ENCODE data around the gene AHDC1. TPM values are rescaled to one million over a fixed set of nuclear protein-coding genes. Genes with fewer than 3 reads are reported as not detected.

AHDC1 gene
- total RNA-seq, 1 experiment from 2014 or later = 33.7 TPM

GRCh38 chr1:27649306-27649635 is 45.3 kb upstream of the AHDC1 start:
- no peak overlapping the region for H2AFZ ChIP-seq (ENCODE audit: low read depth, low read length, poor library complexity, severe bottlenecking)
- ChIA-PET CTCF (interaction anchor here (1.1 kb wide), 2 partner anchors 14 to 20 kb away, joined by 3 to 5 read pairs; no protein-coding TSS in a partner anchor), POLR2A (no interaction called here), RAD21 (ENCODE audit: low non-redundant PET in 1 of 2, low total read pairs in 2 of 2, uncharacterized antibody in 2 of 2, unreplicated experiment in 2 of 2) (no interaction called here)
- TF ChIP-seq CBX3 (IDR thresholded peaks at IDR 0.05; ENCODE audit: low read depth) = no peak
- TF ChIP-seq MAX (IDR thresholded peaks at IDR 0.05) = no peak
- no peak for TF ChIP-seq JUND (IDR thresholded peaks at IDR 0.05)
- no peak overlapping the region for H3K4me3 ChIP-seq (replicated peaks in 1 of 2; ENCODE audit: low read depth in 1 of 2, low read length in 2 of 2)
- no peak overlapping the region for H3K4me2 ChIP-seq (ENCODE audit: low read length)
- H3K4me1 ChIP-seq (ENCODE audit: control insufficient read depth in 1 of 2, insufficient read depth in 2 of 2, low read length in 2 of 2) = peaks cover 16 to 33% of the 10 kb centered on the region in 2 experiments
- H3K9me2 ChIP-seq (ENCODE audit: insufficient read depth) = no peaks in the 10 kb centered on the region
- no peaks in the 10 kb centered on the region for H3K27me3 ChIP-seq (ENCODE audit: insufficient read depth, low read length)
- H3K36me3 ChIP-seq (ENCODE audit: control insufficient read depth in 1 of 2, insufficient read depth in 2 of 2, low read length in 2 of 2) = no peaks in the 10 kb centered on the region
- H3K9me3 ChIP-seq (ENCODE audit: control insufficient read depth in 1 of 2, insufficient read depth in 1 of 2, low read depth in 1 of 2, low read length in 2 of 2) = no peaks in the 10 kb centered on the region
- no peak overlapping the region for H3K27ac ChIP-seq (ENCODE audit: low read depth, low read length)
- ATAC-seq (no peak), DNase-seq (ENCODE audit: low read depth, low spot score) (no peak)
- no peaks in the 10 kb centered on the region for H4K20me1 ChIP-seq (ENCODE audit: insufficient read depth)
- H3K9ac ChIP-seq (ENCODE audit: low read length) = no peak overlapping the region
- BruUV-seq (replicated peaks) = no TSS peak
- intact Hi-C loops (cut with micrococcal nuclease) = no loop called here
- no peaks in the 10 kb centered on the region for H3K79me2 ChIP-seq (ENCODE audit: insufficient read depth, low read length)

DNA sequence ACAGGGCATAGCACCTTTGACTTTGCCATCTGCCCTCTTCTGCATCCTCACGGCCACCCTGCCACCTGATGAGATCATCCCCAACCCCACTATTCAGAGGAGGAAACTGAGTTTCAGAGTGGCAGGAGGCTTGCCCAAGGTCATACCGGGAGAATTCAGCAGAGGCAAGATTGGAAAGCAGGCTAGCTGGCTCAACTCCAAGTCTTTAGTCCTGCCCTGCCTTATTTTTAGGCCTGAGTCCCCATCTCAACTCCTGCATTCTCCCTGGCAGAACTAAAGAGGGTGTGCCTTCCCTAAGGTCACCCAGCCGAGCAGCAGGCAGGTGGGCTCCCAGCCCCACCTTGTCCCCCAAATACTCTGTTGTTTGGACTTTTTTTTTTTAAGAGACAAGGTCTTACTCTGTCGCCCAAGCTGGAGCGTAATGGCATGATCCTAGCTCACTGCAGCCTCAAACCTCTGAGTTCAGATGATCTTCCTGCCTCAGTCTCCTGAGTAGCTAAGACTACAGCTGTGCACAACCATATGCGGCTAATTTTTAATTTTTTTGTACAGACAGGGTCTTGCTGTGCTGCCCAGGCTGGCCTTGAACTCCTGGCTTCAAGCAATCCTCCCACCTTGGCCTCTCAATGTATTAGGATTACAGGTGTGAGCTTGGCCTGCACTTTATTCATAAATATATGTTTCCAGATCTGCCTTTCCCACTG is 44.8 kb upstream of the AHDC1 start:
- Histone ChIP-seq H2AFZ (ENCODE audit: low read depth, low read length, poor library complexity, severe bottlenecking) (no peak overlapping the region), H3K27me3 (ENCODE audit: insufficient read depth, low read length) (no peaks in the 10 kb centered on the region), H3K9ac (ENCODE audit: low read length) (no peak overlapping the region), H4K20me1 (ENCODE audit: insufficient read depth) (no peaks in the 10 kb centered on the region), H3K4me3 (replicated peaks in 1 of 2; ENCODE audit: low read depth in 1 of 2, low read length in 2 of 2) (no peak overlapping the region), H3K27ac (ENCODE audit: low read depth, low read length) (no peak overlapping the region), H3K79me2 (ENCODE audit: insufficient read depth, low read length) (no peaks in the 10 kb centered on the region), H3K9me2 (ENCODE audit: insufficient read depth) (no peaks in the 10 kb centered on the region), H3K9me3 (ENCODE audit: control insufficient read depth in 1 of 2, insufficient read depth in 1 of 2, low read depth in 1 of 2, low read length in 2 of 2) (no peaks in the 10 kb centered on the region), H3K36me3 (ENCODE audit: control insufficient read depth in 1 of 2, insufficient read depth in 2 of 2, low read length in 2 of 2) (no peaks in the 10 kb centered on the region), H3K4me1 (ENCODE audit: control insufficient read depth in 1 of 2, insufficient read depth in 2 of 2, low read length in 2 of 2) (peaks cover 16 to 38% of the 10 kb centered on the region in 2 experiments), H3K4me2 (ENCODE audit: low read length) (no peak overlapping the region)
- CTCF ChIA-PET = interaction anchor here (1.1 kb wide), 2 partner anchors 14 to 21 kb away, joined by 3 to 5 read pairs; no protein-coding TSS in a partner anchor
- no TSS peak for BruUV-seq (replicated peaks)
- POLR2A ChIA-PET = no interaction called here
- intact Hi-C loops (cut with micrococcal nuclease) = no loop called here
- no peak for ATAC-seq
- RAD21 ChIA-PET (ENCODE audit: low non-redundant PET in 1 of 2, low total read pairs in 2 of 2, uncharacterized antibody in 2 of 2, unreplicated experiment in 2 of 2) = no interaction called here
- DNase-seq (ENCODE audit: low read depth, low spot score) = no peak
- no peak for TF ChIP-seq EZH2phosphoT487 (IDR thresholded peaks at IDR 0.05; ENCODE audit: borderline replicate concordance)
- no peak for TF ChIP-seq CBX3 (IDR thresholded peaks at IDR 0.05; ENCODE audit: low read depth)
- no peak for TF ChIP-seq MAX (IDR thresholded peaks at IDR 0.05)
- TF ChIP-seq RAD21 (IDR thresholded peaks at IDR 0.05; ENCODE audit: low read depth) = no peak
- TF ChIP-seq ZBTB33 (IDR thresholded peaks at IDR 0.05; ENCODE audit: extremely low read depth, insufficient replicate concordance, low read length) = no peak
- TF ChIP-seq ZFX (IDR thresholded peaks at IDR 0.05) = no peak
- no peak for TF ChIP-seq ELF1 (IDR thresholded peaks at IDR 0.05; ENCODE audit: borderline replicate concordance, low read depth)
- TF ChIP-seq FOSL1 (IDR thresholded peaks at IDR 0.05; ENCODE audit: low read depth) = no peak
- no peak for TF ChIP-seq CTCF (IDR thresholded peaks at IDR 0.05 in 2 of 3, conservative IDR thresholded peaks at IDR 0.05 in 1 of 3; ENCODE audit: borderline replicate concordance in 1 of 3, insufficient read depth in 1 of 3, low read depth in 2 of 3, low read length in 2 of 3)
- TF ChIP-seq TCF7L2 (IDR thresholded peaks at IDR 0.05; ENCODE audit: borderline replicate concordance, extremely low read depth, insufficient read depth, insufficient read length) = no peak
- TF ChIP-seq POLR2AphosphoS5 (IDR thresholded peaks at IDR 0.05; ENCODE audit: low read depth, low read length) = no peak
- no peak for TF ChIP-seq EGR1 (IDR thresholded peaks at IDR 0.05; ENCODE audit: low read depth)
- no peak for TF ChIP-seq YY1 (IDR thresholded peaks at IDR 0.05; ENCODE audit: extremely low read depth, insufficient replicate concordance, low read depth, low read length)
- no peak for TF ChIP-seq SRF (IDR thresholded peaks at IDR 0.05; ENCODE audit: low read depth)
- TF ChIP-seq, protein P1, sequence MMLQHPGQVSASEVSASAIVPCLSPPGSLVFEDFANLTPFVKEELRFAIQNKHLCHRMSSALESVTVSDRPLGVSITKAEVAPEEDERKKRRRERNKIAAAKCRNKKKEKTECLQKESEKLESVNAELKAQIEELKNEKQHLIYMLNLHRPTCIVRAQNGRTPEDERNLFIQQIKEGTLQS (IDR thresholded peaks at IDR 0.05) = no peak

Measured in HCT116 (cell line).